Stimulated activated CD4-positive, alpha-beta T cell treated with anti-CD3 and anti-CD28 coated beads, Interleukin-1b, Interleukin-23, amount 100 ng/mL, for 1 hour (primary cell): ENCODE results near the gene PIEZO2.
"Not testable (repeated sequence)": the region's sequence is repeated elsewhere in the genome, so short reads cannot be mapped to it uniquely, and the experiment has no call there.

Source experiments
- DNase-seq, 2 donors: peaks; one replicate each; pipeline ENCODE4 v3.0.0-alpha.2; 2020; ENCODE audit warnings: low read depth in 2 of 2

PIEZO2 gene

DNA sequence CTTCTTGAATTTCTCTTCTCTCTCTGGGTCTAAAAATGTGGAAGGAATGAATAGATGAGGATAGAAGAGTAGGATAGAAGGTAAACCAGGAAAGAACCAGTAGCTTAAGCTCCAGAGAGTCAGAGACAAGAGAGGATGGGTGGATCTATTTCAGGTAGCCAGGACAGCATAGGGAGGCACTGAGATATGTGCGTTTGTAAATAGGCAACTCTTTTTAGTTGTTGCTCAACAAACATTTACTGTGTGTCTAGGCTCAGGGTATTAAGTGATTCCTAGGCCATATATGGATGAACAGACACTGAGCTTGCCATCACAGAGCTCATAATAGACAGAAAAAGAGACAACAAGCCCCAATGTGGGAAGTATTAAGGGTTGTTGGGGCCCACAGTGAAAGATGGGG lies 463.1 kb downstream of the PIEZO2 start:
- DNase-seq, result no peak

GRCh38 chr18:10685484-10685883 lies 463.9 kb downstream of the PIEZO2 start:
- no peak for DNase-seq

DNA sequence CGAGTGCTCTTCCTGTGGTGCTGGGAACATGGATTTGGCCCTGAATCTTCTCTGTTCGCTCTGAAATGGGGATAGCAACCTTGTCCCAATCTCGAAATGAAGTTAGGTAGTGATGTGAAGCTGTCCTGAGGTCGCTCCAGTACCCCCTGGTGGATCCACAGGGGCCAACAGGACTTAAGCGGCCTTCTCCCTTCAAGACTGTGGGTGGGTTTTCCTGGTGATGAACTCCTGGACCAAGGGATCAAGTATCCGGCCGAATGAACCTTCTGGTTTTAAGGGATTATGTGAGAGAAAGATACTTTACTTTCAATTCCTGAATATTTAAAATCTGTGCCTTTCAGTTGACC lies 467.0 kb downstream of the PIEZO2 start:
- no peak for DNase-seq

- no peak for DNase-seq
Measured at GRCh38 chr18:10681581-10682367, 467.6 kb downstream of the PIEZO2 start.

DNA sequence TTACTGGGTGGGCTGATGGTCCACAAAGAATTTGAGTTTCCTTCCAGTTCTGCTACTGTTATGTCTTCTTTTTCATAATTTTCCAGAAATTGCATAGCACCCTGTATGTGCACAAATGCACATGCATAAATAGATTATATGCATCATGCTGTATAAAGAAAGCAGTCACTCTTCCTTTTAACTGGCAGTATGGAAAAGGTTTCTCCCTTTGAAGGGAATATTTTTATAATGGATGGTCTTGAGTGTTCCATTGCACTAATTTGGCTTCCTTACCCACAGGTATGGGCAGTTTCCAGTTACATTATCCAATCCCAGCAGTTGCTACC lies 469.1 kb downstream of the PIEZO2 start:
- DNase-seq, result no peak

- no peak for DNase-seq
Measured at GRCh38 chr18:10679557-10680270, 469.7 kb downstream of the PIEZO2 start.

GRCh38 chr18:10671441-10671840 lies 477.9 kb downstream of the PIEZO2 start:
- DNase-seq, result no peak

GRCh38 chr18:10670856-10671255 lies 478.5 kb downstream of the PIEZO2 start:
- no peak for DNase-seq

GRCh38 chr18:10669441-10670100 lies 479.8 kb downstream of the PIEZO2 start:
- no peak for DNase-seq

DNA sequence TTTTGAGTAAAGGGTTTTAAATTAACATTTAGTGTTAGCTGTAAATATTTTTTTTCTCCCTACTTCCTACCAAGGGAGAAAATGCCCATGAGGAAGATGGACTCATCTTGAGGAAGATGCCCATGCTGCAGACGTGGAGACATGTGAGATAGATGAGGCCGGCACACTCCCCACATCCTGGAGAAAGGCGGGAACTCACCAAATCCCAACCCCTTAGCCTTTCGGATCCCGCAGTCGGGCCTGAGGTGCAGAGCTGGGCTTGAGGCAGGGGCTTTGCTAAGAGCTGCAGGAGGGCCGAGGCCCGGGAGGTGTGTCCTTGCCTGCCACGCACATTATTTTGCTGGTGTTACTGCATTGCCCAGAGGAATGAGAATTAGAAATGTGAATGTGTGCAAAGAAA lies 485.6 kb downstream of the PIEZO2 start:
- no peak for DNase-seq

- no peak for DNase-seq
Measured at GRCh38 chr18:10661317-10661716, 488.1 kb downstream of the PIEZO2 start.

GRCh38 chr18:10660179-10660884 lies 489.0 kb downstream of the PIEZO2 start:
- no peak for DNase-seq

- DNase-seq, result no peak
Measured at GRCh38 chr18:10659594-10659993, 489.8 kb downstream of the PIEZO2 start.

GRCh38 chr18:10659000-10659399 lies 490.4 kb downstream of the PIEZO2 start:
- DNase-seq, result no peak

- DNase-seq, result not testable (repeated sequence)
Measured at GRCh38 chr18:10644003-10644402, 505.4 kb downstream of the PIEZO2 start.

- not testable (repeated sequence) for DNase-seq
Measured at GRCh38 chr18:10642915-10643524, 506.3 kb downstream of the PIEZO2 start.

DNA sequence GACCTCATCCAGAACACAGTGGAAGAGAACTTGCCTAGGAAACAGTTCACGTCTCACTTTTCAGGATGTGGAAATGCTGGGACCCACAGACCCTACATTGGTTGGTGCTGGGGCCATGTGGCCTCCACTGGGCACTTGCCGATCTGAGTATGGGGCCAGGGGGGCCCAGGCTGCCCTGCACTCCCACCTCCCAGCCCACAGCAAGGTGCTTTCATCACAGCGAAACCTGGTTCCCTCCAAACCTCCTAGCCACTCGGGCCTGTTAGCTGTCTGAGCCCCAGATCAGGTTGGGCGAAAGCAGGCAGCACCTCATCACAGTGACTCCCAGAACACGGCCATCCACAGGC lies 510.9 kb downstream of the PIEZO2 start:
- not testable (repeated sequence) for DNase-seq

- DNase-seq, result not testable (repeated sequence)
Measured at GRCh38 chr18:10637858-10638538, 511.4 kb downstream of the PIEZO2 start.

GRCh38 chr18:10629076-10629475 lies 520.3 kb downstream of the PIEZO2 start:
- DNase-seq, result not testable (repeated sequence)

DNA sequence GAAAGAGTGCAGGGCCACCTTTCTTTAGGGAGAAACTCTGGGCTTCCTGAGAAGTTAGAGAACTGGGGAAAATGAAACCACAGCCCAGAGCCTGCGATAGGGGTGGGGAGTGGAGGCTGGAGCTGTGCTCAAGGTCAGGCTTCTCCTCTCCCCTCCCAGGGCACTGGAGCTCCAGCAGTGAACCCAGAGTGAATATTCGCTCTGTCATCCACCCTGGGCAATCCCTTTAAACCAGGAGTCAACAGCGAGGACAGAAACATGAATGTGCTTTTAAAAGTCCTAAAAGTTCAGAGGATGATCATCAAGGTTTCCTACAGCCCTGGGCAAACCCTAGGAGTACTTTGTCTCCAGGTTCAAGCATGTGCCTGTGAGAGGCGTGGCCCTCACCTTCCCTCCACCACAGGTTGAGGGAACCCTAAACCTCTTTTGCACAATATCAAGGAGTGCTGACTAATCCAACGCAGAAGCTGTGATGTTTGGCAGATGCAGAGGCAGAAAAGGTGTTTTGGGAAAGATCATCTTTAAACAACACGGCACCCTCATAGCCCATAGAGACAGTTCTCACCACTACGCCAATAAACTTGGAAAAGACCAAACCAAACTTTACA lies 522.7 kb downstream of the PIEZO2 start:
- DNase-seq, result not testable (repeated sequence)

- DNase-seq, result not testable (repeated sequence)
Measured at GRCh38 chr18:10623606-10624005, 525.8 kb downstream of the PIEZO2 start.
